Melanocyte of skin (primary cell): ENCODE measurements around the gene CA6. TPM values are rescaled to one million over a fixed set of nuclear protein-coding genes. Genes with fewer than 3 reads are reported as not detected.

ENCODE experiments used
- small RNA-seq, 2 donors: library from RNA; depleted of rRNA; stranded (forward); fragments of <200 nt; gene quantifications; one replicate each; pipeline ENCODE3, GENCODE V24; 2012
- total RNA-seq, 2 donors: library from RNA; depleted of rRNA; stranded (reverse); fragments of >200 nt; gene quantifications; 2 replicates each; pipeline ENCODE4 v1.2.3, GENCODE V29; 2012

CA6 gene
- not detected for total RNA-seq

DNA sequence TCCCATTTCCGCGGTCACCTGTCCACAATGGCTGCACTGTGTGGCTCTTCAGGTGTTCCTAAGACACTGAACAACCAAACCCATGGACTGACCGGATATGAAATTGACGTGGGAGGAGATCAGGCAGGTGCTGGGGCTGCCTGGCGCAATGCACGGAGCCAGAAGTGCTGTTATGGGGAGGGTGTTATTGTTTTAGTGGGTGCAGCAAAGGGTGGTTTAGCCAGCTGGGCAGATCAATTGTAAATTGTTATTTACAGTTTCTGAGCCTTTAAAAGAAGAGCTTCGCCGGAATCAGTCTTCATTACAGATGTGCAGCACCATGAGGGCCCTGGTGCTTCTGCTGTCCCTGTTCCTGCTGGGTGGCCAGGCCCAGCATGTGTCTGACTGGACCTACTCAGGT is at the start of gene CA6:
CA6 (plus strand) TSS at position 301 of the 400 bp plus-strand sequence; CDS start at position 320, 19 bp downstream.

Small RNA genes within 50 kb of the gene (small RNA-seq; reads per million reads assigned to genes)
- gene AL139415.2: 0 to 0.04 reads per million in 2 donors
- 0 reads per million in 2 donors for gene RN7SL451P

Other genes with a start within 250 kb of the CA6 start
- gene RERE, start 128.2 kb upstream of the CA6 start, total RNA-seq: 10 to 100 TPM; 23.0 to 35.8 TPM
- 1,000 to 10,000 TPM in 1 of 2 donors, 100 to 1,000 TPM in 1; 828 to 1,749 TPM for gene ENO1, start 67.2 kb upstream of the CA6 start, total RNA-seq
- gene SLC2A7, start 80.6 kb downstream of the CA6 start, total RNA-seq: not detected
- gene SLC2A5, start 123.8 kb downstream of the CA6 start, total RNA-seq: under 1 TPM in 1 of 2 donors, not detected in 1; under 0.01 TPM
- 1 to 10 TPM; 4.1 to 5.0 TPM for gene GPR157, start 183.2 kb downstream of the CA6 start, total RNA-seq